CD4-positive, alpha-beta memory T cell (primary cell): ENCODE results near the gene IL10RB. TPM values are rescaled to one million over a fixed set of nuclear protein-coding genes. Genes with fewer than 3 reads are reported as not detected.

Experiments
- CTCF ChIA-PET: fragments of 350-600 bp; sonication (Branson Sonifier 250); formaldehyde crosslinking; loops from one replicate; lab custom pipeline; 2021; ENCODE audit warnings: inconsistent platforms; ENCODE audit not compliant: partially characterized antibody; lab: Charles Lee
- POLR2A ChIA-PET: fragments of 350-600 bp; sonication (Branson Sonifier 250); formaldehyde crosslinking; loops from one replicate; lab custom pipeline; 2021; ENCODE audit not compliant: partially characterized antibody; lab: Charles Lee
- DNase-seq, 5 donors: peaks; one replicate each; pipeline versions ENCODE4 v3.0.0 to v3.0.0-alpha.2; 2020 to 2022; ENCODE audit warnings: mixed read lengths in 1 of 5
- H3K27ac ChIP-seq: one replicate; pipeline ENCODE4 v1.7.0; 2013; ENCODE audit warnings: low read depth, low read length
- H3K27me3 ChIP-seq: 2 replicates; pipeline ENCODE4 v1.7.0; 2013; ENCODE audit warnings: mild to moderate bottlenecking, low read length, moderate library complexity; ENCODE audit not compliant: insufficient read depth
- H3K36me3 ChIP-seq: 2 replicates; pipeline ENCODE4 v1.7.0; 2013; ENCODE audit warnings: mild to moderate bottlenecking, low read length, moderate library complexity; ENCODE audit not compliant: insufficient read depth
- H3K4me1 ChIP-seq: 2 replicates; pipeline ENCODE4 v1.7.0; 2013; ENCODE audit warnings: mild to moderate bottlenecking, low read length, moderate library complexity; ENCODE audit not compliant: insufficient read depth
- H3K4me3 ChIP-seq, 2 donors: one replicate each; pipeline ENCODE4 v1.7.0; 2013; ENCODE audit warnings: low read length in 2 of 2, mild to moderate bottlenecking in 1 of 2
- H3K9me3 ChIP-seq, 2 donors: one replicate each; pipeline ENCODE4 v1.7.0; 2013; ENCODE audit warnings: low read length in 2 of 2, control low read depth in 1 of 2; ENCODE audit not compliant: control insufficient read depth in 1 of 2
- H3K27ac Mint-ChIP-seq, 7 donors: one replicate each; pipeline ENCODE4 v1.8.0; 2020 to 2021; ENCODE audit warnings: mixed read lengths in 7 of 7, mild to moderate bottlenecking in 6 of 7, inconsistent platforms in 3 of 7, moderate library complexity in 3 of 7
- H3K27me3 Mint-ChIP-seq, 2 donors: one replicate each; pipeline ENCODE4 v1.8.0; 2020 to 2021; ENCODE audit warnings: mixed read lengths in 2 of 2
- H3K36me3 Mint-ChIP-seq, 2 donors: one replicate each; pipeline ENCODE4 v1.8.0; 2020 to 2021; ENCODE audit warnings: mixed read lengths in 2 of 2, inconsistent platforms in 1 of 2, mild to moderate bottlenecking in 1 of 2
- H3K4me1 Mint-ChIP-seq, 4 donors: one replicate each; pipeline ENCODE4 v1.8.0; 2020 to 2021; ENCODE audit warnings: mixed read lengths in 4 of 4, mild to moderate bottlenecking in 1 of 4
- H3K4me3 Mint-ChIP-seq, 8 donors: one replicate each; pipeline ENCODE4 v1.8.0; 2020 to 2021; ENCODE audit warnings: mixed read lengths in 8 of 8, mild to moderate bottlenecking in 7 of 8, moderate library complexity in 6 of 8, inconsistent platforms in 3 of 8
- H3K9me3 Mint-ChIP-seq, 8 donors: one replicate each; pipeline ENCODE4 v1.8.0; 2020 to 2021; ENCODE audit warnings: mixed read lengths in 8 of 8, mild to moderate bottlenecking in 5 of 8, inconsistent platforms in 3 of 8, moderate library complexity in 1 of 8
- intact Hi-C: fragments of 100-400 bp; cut with micrococcal nuclease; formaldehyde crosslinking; loops from one replicate; pipeline ENCODE4 v1.15.1; 2023
- polyA plus RNA-seq, 2 donors: library from polyadenylated mRNA; unstranded; fragments of 300-500 nt; fragmentation: Illumina TruSeq; gene quantifications; one replicate each; pipeline ENCODE4 v1.2.3, GENCODE V29; 2021
- total RNA-seq, 2 experiments: library from RNA; stranded (reverse); gene quantifications; one replicate each; pipeline ENCODE4 v1.2.3, GENCODE V29; 2021

Gene IL10RB
- total and polyA plus RNA-seq, 4 experiments from 2014 or later, result 30.6 to 61.8 (median 44.8) TPM

DNA sequence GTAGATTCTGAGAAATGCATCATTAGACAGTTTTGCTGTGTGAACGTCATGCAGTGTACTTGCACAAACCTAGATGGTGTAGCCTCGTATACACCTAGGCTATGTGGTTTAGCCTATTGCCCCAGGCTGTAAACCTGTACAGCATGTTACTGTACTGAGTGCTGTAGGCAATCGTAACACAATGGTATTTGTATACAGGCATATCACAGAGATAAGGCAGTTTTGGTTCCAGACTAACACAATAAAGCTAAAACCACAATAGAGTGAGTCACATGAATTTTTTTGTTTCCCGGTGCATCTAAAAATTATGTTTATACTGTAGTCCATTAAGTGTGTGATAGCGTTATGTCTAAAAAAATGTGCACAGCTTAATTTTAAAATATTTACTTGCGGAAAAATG, 6.9 kb downstream of the IL10RB start:
- peaks cover 22% of the 10 kb centered on the region for H3K4me1 ChIP-seq
- CTCF ChIA-PET, result no interaction called here
- no peak overlapping the region for H3K27ac ChIP-seq
- Mint-ChIP-seq H3K27me3 (no peaks in the 10 kb centered on the region), H3K4me3 (no peak overlapping the region), H3K27ac (no peak overlapping the region), H3K9me3 (no peaks in the 10 kb centered on the region), H3K36me3 (peaks cover 41 to 61% of the 10 kb centered on the region in 2 donors), H3K4me1 (peaks cover 30 to 50% (median 37%) of the 10 kb centered on the region in 4 donors)
- no peak for DNase-seq
- peaks cover 10% of the 10 kb centered on the region for H3K36me3 ChIP-seq
- H3K9me3 ChIP-seq, result no peaks in the 10 kb centered on the region
- intact Hi-C loops, result no loop called here
- POLR2A ChIA-PET, result no interaction called here
- no peaks in the 10 kb centered on the region for H3K27me3 ChIP-seq
- no peak overlapping the region for H3K4me3 ChIP-seq

DNA sequence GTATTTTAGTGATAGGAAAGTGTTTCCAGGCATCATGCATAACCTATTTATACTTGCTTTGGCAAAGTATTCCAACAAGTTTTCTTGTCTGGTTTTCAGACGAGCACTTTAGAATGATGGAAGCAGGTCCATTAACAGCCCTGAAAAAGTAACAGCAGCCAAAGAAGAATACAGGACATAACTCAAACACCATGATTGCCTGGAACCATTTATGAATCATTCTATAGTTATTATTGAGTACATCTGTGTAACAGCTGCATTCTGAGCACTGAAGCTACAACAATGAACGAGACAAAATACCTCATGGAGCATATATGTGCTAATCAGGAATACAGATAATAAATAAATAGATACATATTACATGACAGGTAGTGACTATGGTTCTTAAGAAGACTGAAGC, 12.6 kb downstream of the IL10RB start:
- Mint-ChIP-seq H3K36me3 (peaks cover 55 to 70% of the 10 kb centered on the region in 2 donors), H3K27ac (no peak overlapping the region), H3K4me1 (peaks cover 5 to 8% (median 6%) of the 10 kb centered on the region in 4 donors), H3K27me3 (no peaks in the 10 kb centered on the region), H3K4me3 (no peak overlapping the region), H3K9me3 (no peaks in the 10 kb centered on the region)
- Histone ChIP-seq H3K27me3 (no peaks in the 10 kb centered on the region), H3K9me3 (no peaks in the 10 kb centered on the region), H3K27ac (no peak overlapping the region), H3K4me1 (no peaks in the 10 kb centered on the region), H3K36me3 (peaks cover 30% of the 10 kb centered on the region), H3K4me3 (no peak overlapping the region)
- intact Hi-C loops, result no loop called here
- POLR2A ChIA-PET, result interaction anchor here (0.5 to 1.7 kb wide), 5 partner anchors 10 to 74 kb away, joined by 3 to 7 read pairs (median 4); partner anchors contain the start of gene IL10RB
- CTCF ChIA-PET, result interaction anchor here (0.5 to 2.0 kb wide), 3 partner anchors 8 to 82 kb away, joined by 3 to 6 read pairs (median 3); no protein-coding TSS in a partner anchor
- DNase-seq, result no peak

DNA sequence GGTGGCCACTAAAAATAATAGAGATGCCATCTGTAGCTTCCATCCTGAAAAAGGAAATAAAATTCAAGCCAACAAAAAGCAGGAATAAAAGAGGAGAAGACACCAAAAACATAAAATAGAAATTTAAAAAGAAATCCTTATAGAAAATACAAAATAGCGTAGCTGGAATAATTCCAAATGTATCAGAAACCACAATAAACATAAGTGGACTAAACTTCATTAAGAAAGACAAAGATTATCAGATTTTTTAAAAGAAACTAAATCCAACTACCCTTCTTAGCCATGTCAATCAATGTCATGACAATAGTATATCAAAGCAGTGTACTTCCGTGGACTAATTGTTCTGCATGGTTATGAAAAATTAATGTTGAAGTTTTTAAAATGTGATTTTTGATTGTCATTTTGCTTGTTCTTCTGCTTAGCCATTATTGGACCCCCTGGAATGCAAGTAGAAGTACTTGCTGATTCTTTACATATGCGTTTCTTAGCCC, 13.2 kb downstream of the IL10RB start:
- Mint-ChIP-seq H3K27me3 (no peaks in the 10 kb centered on the region), H3K4me3 (no peak overlapping the region), H3K4me1 (peaks cover 4 to 6% (median 5%) of the 10 kb centered on the region in 4 donors), H3K9me3 (no peaks in the 10 kb centered on the region), H3K36me3 (peaks cover 56 to 70% of the 10 kb centered on the region in 2 donors), H3K27ac (peak overlapping the region in 1 of 7 donors; percentile 51)
- no peaks in the 10 kb centered on the region for H3K4me1 ChIP-seq
- H3K27ac ChIP-seq, result no peak overlapping the region
- intact Hi-C loops, result no loop called here
- ChIA-PET CTCF (interaction anchor here (1.3 to 2.0 kb wide), 2 partner anchors 11 to 82 kb away, joined by 3 to 6 read pairs; no protein-coding TSS in a partner anchor), POLR2A (interaction anchor here (1.0 to 1.7 kb wide), 4 partner anchors 10 to 41 kb away, joined by 3 to 7 read pairs (median 4); partner anchors contain the start of gene IL10RB)
- no peak for DNase-seq
- peaks cover 37% of the 10 kb centered on the region for H3K36me3 ChIP-seq
- no peak overlapping the region for H3K4me3 ChIP-seq
- H3K27me3 ChIP-seq, result no peaks in the 10 kb centered on the region
- no peaks in the 10 kb centered on the region for H3K9me3 ChIP-seq

DNA sequence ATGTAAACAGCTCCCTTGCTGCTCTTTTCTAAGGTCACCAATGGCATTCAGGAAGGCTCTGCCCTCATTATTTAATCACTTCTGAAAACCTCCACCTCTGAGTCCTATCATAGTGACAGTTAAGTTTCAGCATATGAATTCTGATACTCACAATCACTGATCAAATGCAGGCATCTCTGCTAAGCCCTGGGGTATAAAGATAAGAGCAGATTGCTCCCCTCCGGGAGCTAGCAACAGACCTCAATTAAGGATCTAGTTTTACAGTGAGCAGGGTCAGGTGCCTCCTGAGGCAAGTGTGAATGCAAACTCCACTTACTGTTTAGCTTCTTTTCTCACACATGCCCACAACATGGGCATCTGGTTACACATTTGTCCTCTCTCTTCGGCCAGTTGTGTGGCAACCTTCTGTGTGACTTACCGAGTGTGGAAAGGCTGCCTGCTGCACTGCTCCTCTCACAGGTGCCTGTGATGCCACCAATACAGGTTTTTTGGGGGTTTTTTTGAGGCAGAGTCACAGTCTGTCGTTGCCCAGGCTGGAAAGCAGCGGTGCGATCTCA, 15.0 kb downstream of the IL10RB start:
- POLR2A ChIA-PET, result interaction anchor here (0.6 kb wide), 1 partner anchor 19 kb away, joined by 3 read pairs; no protein-coding TSS in a partner anchor
- no peak overlapping the region for H3K4me3 Mint-ChIP-seq
- no peak overlapping the region for H3K4me3 ChIP-seq
- CTCF ChIA-PET, result no interaction called here
- no peak overlapping the region for H3K27ac Mint-ChIP-seq
- DNase-seq, result no peak
- no peaks in the 10 kb centered on the region for H3K4me1 ChIP-seq
- H3K36me3 ChIP-seq, result peaks cover 55% of the 10 kb centered on the region
- intact Hi-C loops, result no loop called here
- H3K9me3 ChIP-seq, result no peaks in the 10 kb centered on the region
- peaks cover 66 to 68% of the 10 kb centered on the region in 2 donors for H3K36me3 Mint-ChIP-seq
- H3K27me3 ChIP-seq, result no peaks in the 10 kb centered on the region
- H3K9me3 Mint-ChIP-seq, result no peaks in the 10 kb centered on the region
- peaks cover 1 to 6% (median 5%) of the 10 kb centered on the region in 4 donors for H3K4me1 Mint-ChIP-seq
- H3K27me3 Mint-ChIP-seq, result no peaks in the 10 kb centered on the region
- no peak overlapping the region for H3K27ac ChIP-seq

DNA sequence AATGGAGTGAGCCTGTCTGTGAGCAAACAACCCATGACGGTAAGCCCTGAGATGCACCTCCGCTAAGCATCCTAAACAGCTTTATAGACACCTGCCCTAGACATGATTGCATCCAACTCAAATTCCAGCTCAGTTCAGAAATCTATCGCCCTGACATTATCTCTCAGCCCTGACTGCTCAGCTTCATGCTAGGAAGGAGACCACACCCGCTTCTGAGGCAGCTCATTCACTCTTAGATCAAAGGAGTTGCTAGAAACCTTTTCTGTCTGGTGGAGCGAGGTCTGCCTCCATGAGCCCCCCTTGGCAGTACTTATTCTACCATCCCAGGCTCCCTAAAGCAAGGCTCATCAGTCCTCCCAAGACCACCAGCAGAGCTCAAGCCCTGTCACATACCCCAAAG, 17.0 kb downstream of the IL10RB start:
- CTCF ChIA-PET, result interaction anchor here (1.1 kb wide), 2 partner anchors 17 to 79 kb away, joined by 3 to 4 read pairs; no protein-coding TSS in a partner anchor

DNA sequence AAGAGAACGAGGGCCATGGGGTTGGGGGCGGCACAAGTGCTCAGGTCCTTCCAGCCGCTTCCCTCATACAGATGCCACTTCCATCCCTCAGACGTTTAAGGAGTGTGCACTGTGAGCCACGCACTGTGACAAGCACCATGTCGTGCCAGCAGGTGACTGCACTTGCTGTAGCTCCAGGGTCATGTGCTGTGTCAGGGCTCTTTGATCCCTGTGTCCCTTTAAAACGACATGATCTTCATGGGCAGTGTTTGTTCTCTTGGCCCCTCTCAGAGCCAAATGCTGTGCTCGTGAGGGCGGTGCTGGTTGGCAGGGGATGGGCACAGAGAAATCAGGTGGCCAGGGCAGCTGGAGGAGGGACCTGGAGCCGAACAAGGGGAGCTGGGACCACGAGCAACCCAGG, 19.9 kb downstream of the IL10RB start:
- Mint-ChIP-seq H3K27ac (peak overlapping the region in 2 of 7 donors; percentile 13 to 68), H3K36me3 (peaks cover 50 to 59% of the 10 kb centered on the region in 2 donors), H3K4me3 (no peak overlapping the region), H3K4me1 (peaks cover 1 to 6% (median 5%) of the 10 kb centered on the region in 4 donors), H3K27me3 (no peaks in the 10 kb centered on the region), H3K9me3 (no peaks in the 10 kb centered on the region)
- H3K27me3 ChIP-seq, result no peaks in the 10 kb centered on the region
- DNase-seq, result no peak
- H3K4me1 ChIP-seq, result no peaks in the 10 kb centered on the region
- POLR2A ChIA-PET, result interaction anchor here (0.6 to 1.3 kb wide), 2 partner anchors 19 to 679 kb away, joined by 3 to 5 read pairs; partner anchors contain the start of gene IL10RB
- intact Hi-C loops, result no loop called here
- peaks cover 60% of the 10 kb centered on the region for H3K36me3 ChIP-seq
- CTCF ChIA-PET, result interaction anchor here (1.4 kb wide), 1 partner anchor 12 kb away, joined by 3 read pairs; no protein-coding TSS in a partner anchor
- H3K9me3 ChIP-seq, result no peaks in the 10 kb centered on the region
- H3K4me3 ChIP-seq, result no peak overlapping the region
- H3K27ac ChIP-seq, result no peak overlapping the region

More for the DNA sequence above, 17.0 kb downstream of the IL10RB start:
- POLR2A ChIA-PET, result interaction anchor here (0.5 to 1.2 kb wide), 2 partner anchors 15 to 29 kb away, joined by 3 to 4 read pairs; no protein-coding TSS in a partner anchor
- no peaks in the 10 kb centered on the region for H3K4me1 ChIP-seq
- H3K27me3 ChIP-seq, result no peaks in the 10 kb centered on the region
- no peak overlapping the region for H3K4me3 ChIP-seq
- DNase-seq, result no peak
- intact Hi-C loops, result no loop called here
- H3K36me3 ChIP-seq, result peaks cover 59% of the 10 kb centered on the region
- Mint-ChIP-seq H3K27ac (peak overlapping the region in 3 of 7 donors; percentile 12 to 86 (median 32)), H3K27me3 (no peaks in the 10 kb centered on the region), H3K4me3 (no peak overlapping the region), H3K4me1 (peaks cover 1 to 6% (median 5%) of the 10 kb centered on the region in 4 donors), H3K9me3 (no peaks in the 10 kb centered on the region), H3K36me3 (peaks cover 68 to 69% of the 10 kb centered on the region in 2 donors)
- no peak overlapping the region for H3K27ac ChIP-seq
- no peaks in the 10 kb centered on the region for H3K9me3 ChIP-seq
